ENCODE data around the gene POLR3B. TPM values are rescaled to one million over a fixed set of nuclear protein-coding genes. Genes with fewer than 3 reads are reported as not detected.

POLR3B gene
- total and polyA plus RNA-seq, 2 of the 8 experiments (the other 6 are each of a cell fraction or from before 2014, with no cell fraction given): 5.0 to 13.2 TPM

DNA sequence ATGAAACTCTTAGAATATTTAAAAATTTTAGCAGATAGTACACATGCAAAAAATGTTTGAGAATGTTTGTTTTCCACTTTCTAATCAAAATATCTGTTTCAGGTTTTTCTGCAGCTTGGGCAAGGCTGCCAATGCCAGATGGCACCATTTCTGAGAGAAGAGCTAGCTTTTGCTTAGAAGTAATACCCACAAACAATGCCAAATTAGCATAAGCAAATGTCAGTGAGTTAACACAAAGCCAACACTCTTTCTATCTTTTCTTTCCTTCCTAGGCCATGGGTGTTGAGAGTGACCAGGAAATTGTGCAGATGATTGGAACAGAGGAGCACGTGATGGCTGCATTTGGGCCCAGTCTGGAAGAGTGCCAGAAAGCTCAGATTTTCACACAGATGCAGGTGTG, 35.2 kb downstream of the POLR3B start:
- Histone ChIP-seq H3K23ac (ENCODE audit: insufficient read length) (no peak overlapping the region), H3K27ac (ENCODE audit: low read depth, low read length) (no peak overlapping the region), H2AK5ac (ENCODE audit: low read depth, low read length) (no peak overlapping the region), H2BK5ac (ENCODE audit: low read depth, low read length) (no peak overlapping the region), H4K20me1 (replicated peaks in 1 of 2; ENCODE audit: control insufficient read depth in 1 of 2, insufficient read depth in 2 of 2, low read length in 2 of 2) (no peaks in the 10 kb centered on the region), H3K9me3 (ENCODE audit: insufficient read depth in 2 of 2, low read depth in 1 of 2, low read length in 1 of 2) (peaks cover 5 to 7% of the 10 kb centered on the region in 2 experiments), H3K79me1 (ENCODE audit: low read depth, low read length) (no peaks in the 10 kb centered on the region), H3K18ac (ENCODE audit: extremely low read depth, low read length) (no peak overlapping the region), H2BK120ac (replicated peaks; ENCODE audit: low read depth, low read length) (no peak overlapping the region), H3K79me2 (ENCODE audit: control insufficient read depth in 1 of 2, insufficient read depth in 2 of 2, low read length in 2 of 2) (no peaks in the 10 kb centered on the region), H4K5ac (ENCODE audit: insufficient read length, low read depth, low read length) (no peak overlapping the region), H2BK20ac (ENCODE audit: low read length) (no peak overlapping the region), H4K91ac (replicated peaks; ENCODE audit: insufficient read length, low read length) (no peak overlapping the region), H3K4me3 (ENCODE audit: extremely low read depth in 1 of 4, insufficient read depth in 2 of 4, low read depth in 3 of 4, low read length in 4 of 4) (no peak overlapping the region), H2BK12ac (ENCODE audit: low read depth, low read length) (no peak overlapping the region), H3K4me2 (ENCODE audit: insufficient read depth in 1 of 2, low read depth in 2 of 2, low read length in 2 of 2) (no peak overlapping the region), H3K23me2 (ENCODE audit: low read depth, low read length) (0 out of 2 replicates have a peak, but pooled peaks cover 2% of the 10 kb centered on the region), H2BK15ac (ENCODE audit: low read length) (no peak overlapping the region), H3K36me3 (ENCODE audit: control insufficient read depth in 2 of 4, insufficient read depth in 4 of 4, low read length in 3 of 4) (peaks cover 0 to 15% (median 7%) of the 10 kb centered on the region in 4 experiments; a peak in 6 of 8 replicates), H3K27me3 (replicated peaks in 1 of 4; ENCODE audit: control insufficient read depth in 3 of 4, extremely low read depth in 1 of 4, insufficient read depth in 3 of 4, low read length in 3 of 4) (no peaks in the 10 kb centered on the region), H3K56ac (replicated peaks; ENCODE audit: insufficient read length, low read depth, low read length) (no peak overlapping the region), H4K8ac (ENCODE audit: extremely low read depth, insufficient read depth, low read length) (no peak overlapping the region), H2AFZ (ENCODE audit: low read length) (no peak overlapping the region), H3K14ac (ENCODE audit: insufficient read length) (no peak overlapping the region), H3K9ac (replicated peaks in 1 of 4; ENCODE audit: extremely low read depth in 1 of 4, low read depth in 3 of 4, low read length in 3 of 4) (no peak overlapping the region), H3K4me1 (replicated peaks in 1 of 4; ENCODE audit: control insufficient read depth in 3 of 4, insufficient read depth in 4 of 4, low read length in 3 of 4) (no peaks in the 10 kb centered on the region), H3K4ac (replicated peaks; ENCODE audit: insufficient read length, low read depth, low read length) (no peak overlapping the region)
- CTCF ChIA-PET (ENCODE audit: partially characterized antibody): interaction anchor here (1.5 kb wide), 1 partner anchor 166 kb away, joined by 4 read pairs; no protein-coding TSS in a partner anchor
- no peak for DNase-seq (ENCODE audit: low read depth in 1 of 2, low spot score in 2 of 2)
- WGBS, 2 experiments (ENCODE audit: extremely low coverage in 1 of 2, insufficient coverage in 1 of 2, insufficient read length in 1 of 2, insufficient replicate concordance in 2 of 2, low coverage in 1 of 2, low lambda C conversion rate in 2 of 2, missing lambda C conversion rate in 1 of 2): 88% methylated on average over 1 of the region's 1 CpG; no CpG with 5 or more reads in 1 of the 2 experiments
- TF ChIP-seq, protein P1, sequence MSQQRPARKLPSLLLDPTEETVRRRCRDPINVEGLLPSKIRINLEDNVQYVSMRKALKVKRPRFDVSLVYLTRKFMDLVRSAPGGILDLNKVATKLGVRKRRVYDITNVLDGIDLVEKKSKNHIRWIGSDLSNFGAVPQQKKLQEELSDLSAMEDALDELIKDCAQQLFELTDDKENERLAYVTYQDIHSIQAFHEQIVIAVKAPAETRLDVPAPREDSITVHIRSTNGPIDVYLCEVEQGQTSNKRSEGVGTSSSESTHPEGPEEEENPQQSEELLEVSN (IDR thresholded peaks at IDR 0.05): no peak
- no peak for TF ChIP-seq KDM1A (IDR thresholded peaks at IDR 0.05; ENCODE audit: borderline replicate concordance, low read length)
- no peak for TF ChIP-seq CBX5 (IDR thresholded peaks at IDR 0.05; ENCODE audit: low read depth, low read length)
- TF ChIP-seq CREB1 (IDR thresholded peaks at IDR 0.05): no peak
- TF ChIP-seq, protein P2, sequence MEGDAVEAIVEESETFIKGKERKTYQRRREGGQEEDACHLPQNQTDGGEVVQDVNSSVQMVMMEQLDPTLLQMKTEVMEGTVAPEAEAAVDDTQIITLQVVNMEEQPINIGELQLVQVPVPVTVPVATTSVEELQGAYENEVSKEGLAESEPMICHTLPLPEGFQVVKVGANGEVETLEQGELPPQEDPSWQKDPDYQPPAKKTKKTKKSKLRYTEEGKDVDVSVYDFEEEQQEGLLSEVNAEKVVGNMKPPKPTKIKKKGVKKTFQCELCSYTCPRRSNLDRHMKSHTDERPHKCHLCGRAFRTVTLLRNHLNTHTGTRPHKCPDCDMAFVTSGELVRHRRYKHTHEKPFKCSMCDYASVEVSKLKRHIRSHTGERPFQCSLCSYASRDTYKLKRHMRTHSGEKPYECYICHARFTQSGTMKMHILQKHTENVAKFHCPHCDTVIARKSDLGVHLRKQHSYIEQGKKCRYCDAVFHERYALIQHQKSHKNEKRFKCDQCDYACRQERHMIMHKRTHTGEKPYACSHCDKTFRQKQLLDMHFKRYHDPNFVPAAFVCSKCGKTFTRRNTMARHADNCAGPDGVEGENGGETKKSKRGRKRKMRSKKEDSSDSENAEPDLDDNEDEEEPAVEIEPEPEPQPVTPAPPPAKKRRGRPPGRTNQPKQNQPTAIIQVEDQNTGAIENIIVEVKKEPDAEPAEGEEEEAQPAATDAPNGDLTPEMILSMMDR (IDR thresholded peaks at IDR 0.05; ENCODE audit: control extremely low read depth in 1 of 3, insufficient read depth in 1 of 3, low read depth in 1 of 3, low read length in 3 of 3): no peak
- TF ChIP-seq SIRT6 (IDR thresholded peaks at IDR 0.05; ENCODE audit: low read length): no peak
- POLR2A ChIA-PET (ENCODE audit: partially characterized antibody): interaction anchor here (0.7 kb wide), 1 partner anchor 204 kb away, joined by 3 read pairs; no protein-coding TSS in a partner anchor
- no peak for FAIRE-seq

Data from H1 (cell line).